Measurements from ENCODE around the gene PCNT.
"Not testable (repeated sequence)": the region's sequence is repeated elsewhere in the genome, so short reads cannot be mapped to it uniquely, and the experiment has no call there.

Gene PCNT

DNA sequence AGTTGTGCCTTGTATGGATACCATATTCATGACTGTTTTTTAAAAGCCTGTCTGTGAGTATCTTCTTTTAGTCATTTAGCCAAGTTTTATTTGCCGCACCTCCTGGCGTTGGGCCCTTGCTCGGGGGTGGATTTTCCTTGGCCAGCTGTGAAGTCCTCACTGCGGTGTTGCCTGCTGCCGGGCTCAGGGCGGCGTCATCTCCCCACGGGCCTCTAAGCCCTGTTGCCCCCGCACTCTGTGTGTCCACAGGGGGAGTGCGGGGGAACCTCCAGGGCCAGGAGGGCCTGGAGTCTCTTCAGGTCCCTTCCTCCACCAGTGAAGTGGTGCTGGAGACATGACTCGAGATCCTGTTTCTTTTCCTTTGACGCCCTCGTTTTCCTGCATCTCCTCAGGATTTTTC is 69.0 kb downstream of the PCNT start:
- Histone ChIP-seq H3K9ac (ENCODE audit: low read length) (no peak overlapping the region), H3K27ac (ENCODE audit: low read length) (no peak overlapping the region), H3K4me3 (ENCODE audit: low read length) (no peak overlapping the region), H3K27me3 (ENCODE audit: control insufficient read depth, insufficient read depth, low read length) (no peaks in the 10 kb centered on the region), H3K9me3 (ENCODE audit: control insufficient read depth, low read depth, low read length) (no peaks in the 10 kb centered on the region), H3K4me1 (ENCODE audit: control insufficient read depth, low read depth, low read length) (no peaks in the 10 kb centered on the region), H3K36me3 (ENCODE audit: control insufficient read depth, low read depth, low read length) (peaks cover 15% of the 10 kb centered on the region)

GRCh38 chr21:46393451-46393940 is 69.5 kb downstream of the PCNT start:
- Histone ChIP-seq H3K9me3 (ENCODE audit: control insufficient read depth, low read depth, low read length) (no peaks in the 10 kb centered on the region), H3K27me3 (ENCODE audit: control insufficient read depth, insufficient read depth, low read length) (no peaks in the 10 kb centered on the region), H3K27ac (ENCODE audit: low read length) (no peak overlapping the region), H3K4me3 (ENCODE audit: low read length) (no peak overlapping the region), H3K4me1 (ENCODE audit: control insufficient read depth, low read depth, low read length) (no peaks in the 10 kb centered on the region), H3K36me3 (ENCODE audit: control insufficient read depth, low read depth, low read length) (peaks cover 18% of the 10 kb centered on the region), H3K9ac (ENCODE audit: low read length) (no peak overlapping the region)

GRCh38 chr21:46393941-46394594 is 70.1 kb downstream of the PCNT start:
- H3K9ac ChIP-seq (ENCODE audit: low read length): no peak overlapping the region
- H3K27ac ChIP-seq (ENCODE audit: low read length): no peak overlapping the region
- H3K4me3 ChIP-seq (ENCODE audit: low read length): no peak overlapping the region
- no peaks in the 10 kb centered on the region for H3K9me3 ChIP-seq (ENCODE audit: control insufficient read depth, low read depth, low read length)
- no peaks in the 10 kb centered on the region for H3K27me3 ChIP-seq (ENCODE audit: control insufficient read depth, insufficient read depth, low read length)
- H3K4me1 ChIP-seq (ENCODE audit: control insufficient read depth, low read depth, low read length): no peaks in the 10 kb centered on the region
- H3K36me3 ChIP-seq (ENCODE audit: control insufficient read depth, low read depth, low read length): peaks cover 21% of the 10 kb centered on the region

- Histone ChIP-seq H3K4me1 (ENCODE audit: control insufficient read depth, low read depth, low read length) (no peaks in the 10 kb centered on the region), H3K36me3 (ENCODE audit: control insufficient read depth, low read depth, low read length) (peaks cover 24% of the 10 kb centered on the region), H3K27me3 (ENCODE audit: control insufficient read depth, insufficient read depth, low read length) (no peaks in the 10 kb centered on the region), H3K27ac (ENCODE audit: low read length) (no peak overlapping the region), H3K4me3 (ENCODE audit: low read length) (no peak overlapping the region), H3K9ac (ENCODE audit: low read length) (no peak overlapping the region), H3K9me3 (ENCODE audit: control insufficient read depth, low read depth, low read length) (no peaks in the 10 kb centered on the region)
Measured at GRCh38 chr21:46394595-46395104, 70.7 kb downstream of the PCNT start.

GRCh38 chr21:46397211-46397905 is 73.4 kb downstream of the PCNT start:
- no peaks in the 10 kb centered on the region for H3K9me3 ChIP-seq (ENCODE audit: control insufficient read depth, low read depth, low read length)
- no peaks in the 10 kb centered on the region for H3K27me3 ChIP-seq (ENCODE audit: control insufficient read depth, insufficient read depth, low read length)
- no peak overlapping the region for H3K4me3 ChIP-seq (ENCODE audit: low read length)
- H3K9ac ChIP-seq (ENCODE audit: low read length): no peak overlapping the region
- H3K36me3 ChIP-seq (ENCODE audit: control insufficient read depth, low read depth, low read length): peaks cover 30% of the 10 kb centered on the region
- no peaks in the 10 kb centered on the region for H3K4me1 ChIP-seq (ENCODE audit: control insufficient read depth, low read depth, low read length)
- no peak overlapping the region for H3K27ac ChIP-seq (ENCODE audit: low read length)

GRCh38 chr21:46397993-46398392 is 74.0 kb downstream of the PCNT start:
- Histone ChIP-seq H3K27ac (ENCODE audit: low read length) (no peak overlapping the region), H3K36me3 (ENCODE audit: control insufficient read depth, low read depth, low read length) (peaks cover 33% of the 10 kb centered on the region), H3K4me1 (ENCODE audit: control insufficient read depth, low read depth, low read length) (no peaks in the 10 kb centered on the region), H3K27me3 (ENCODE audit: control insufficient read depth, insufficient read depth, low read length) (no peaks in the 10 kb centered on the region), H3K4me3 (ENCODE audit: low read length) (no peak overlapping the region), H3K9ac (ENCODE audit: low read length) (no peak overlapping the region), H3K9me3 (ENCODE audit: control insufficient read depth, low read depth, low read length) (no peaks in the 10 kb centered on the region)

- no peaks in the 10 kb centered on the region for H3K27me3 ChIP-seq (ENCODE audit: control insufficient read depth, insufficient read depth, low read length)
- no peak overlapping the region for H3K4me3 ChIP-seq (ENCODE audit: low read length)
- no peaks in the 10 kb centered on the region for H3K4me1 ChIP-seq (ENCODE audit: control insufficient read depth, low read depth, low read length)
- H3K9ac ChIP-seq (ENCODE audit: low read length): no peak overlapping the region
- H3K9me3 ChIP-seq (ENCODE audit: control insufficient read depth, low read depth, low read length): no peaks in the 10 kb centered on the region
- H3K36me3 ChIP-seq (ENCODE audit: control insufficient read depth, low read depth, low read length): peaks cover 29% of the 10 kb centered on the region
- no peak overlapping the region for H3K27ac ChIP-seq (ENCODE audit: low read length)
Measured at GRCh38 chr21:46399129-46399528, 75.2 kb downstream of the PCNT start.

GRCh38 chr21:46399686-46400085 is 75.7 kb downstream of the PCNT start:
- H3K9me3 ChIP-seq (ENCODE audit: control insufficient read depth, low read depth, low read length): no peaks in the 10 kb centered on the region
- H3K36me3 ChIP-seq (ENCODE audit: control insufficient read depth, low read depth, low read length): peaks cover 32% of the 10 kb centered on the region
- H3K4me3 ChIP-seq (ENCODE audit: low read length): no peak overlapping the region
- H3K4me1 ChIP-seq (ENCODE audit: control insufficient read depth, low read depth, low read length): no peaks in the 10 kb centered on the region
- H3K9ac ChIP-seq (ENCODE audit: low read length): no peak overlapping the region
- H3K27me3 ChIP-seq (ENCODE audit: control insufficient read depth, insufficient read depth, low read length): no peaks in the 10 kb centered on the region
- H3K27ac ChIP-seq (ENCODE audit: low read length): no peak overlapping the region

DNA sequence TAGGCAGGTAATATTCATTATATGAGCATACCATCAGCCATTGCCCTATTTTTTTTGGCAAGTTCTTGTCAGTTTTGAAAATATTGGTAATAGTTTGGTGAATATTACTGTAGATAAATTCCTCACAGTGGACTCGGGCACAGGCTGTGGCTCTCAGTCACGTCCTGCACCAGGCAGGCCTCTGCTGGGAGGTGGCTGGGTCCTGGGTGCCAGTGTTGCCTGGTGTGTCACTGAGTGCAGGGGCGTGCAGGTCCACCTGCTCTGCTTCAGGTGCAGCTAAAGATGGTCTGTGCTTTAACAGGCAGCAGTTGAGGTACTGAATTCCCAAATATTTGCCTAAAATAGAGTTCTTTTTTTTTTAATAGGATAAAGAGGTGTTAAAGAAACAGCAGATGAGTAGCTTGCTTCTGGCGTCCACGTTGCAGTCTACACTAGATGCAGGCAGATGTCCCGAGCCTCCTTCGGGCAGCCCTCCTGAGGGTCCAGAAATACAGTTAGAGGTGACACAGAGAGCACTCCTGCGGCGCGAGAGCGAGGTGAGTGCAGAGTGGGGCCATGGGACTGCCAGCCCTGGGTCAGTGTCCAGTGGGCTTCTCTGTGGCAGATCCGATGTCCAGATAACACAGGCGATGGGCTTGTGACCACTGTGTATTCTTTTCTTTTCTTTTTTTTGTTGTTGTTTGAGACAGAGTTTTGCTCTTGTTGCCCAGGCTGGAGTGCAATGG is 77.4 kb downstream of the PCNT start:
- no peaks in the 10 kb centered on the region for H3K27me3 ChIP-seq (ENCODE audit: control insufficient read depth, insufficient read depth, low read length)
- H3K36me3 ChIP-seq (ENCODE audit: control insufficient read depth, low read depth, low read length): peaks cover 32% of the 10 kb centered on the region
- H3K4me3 ChIP-seq (ENCODE audit: low read length): no peak overlapping the region
- no peaks in the 10 kb centered on the region for H3K9me3 ChIP-seq (ENCODE audit: control insufficient read depth, low read depth, low read length)
- H3K4me1 ChIP-seq (ENCODE audit: control insufficient read depth, low read depth, low read length): no peaks in the 10 kb centered on the region
- no peak overlapping the region for H3K9ac ChIP-seq (ENCODE audit: low read length)
- H3K27ac ChIP-seq (ENCODE audit: low read length): no peak overlapping the region

DNA sequence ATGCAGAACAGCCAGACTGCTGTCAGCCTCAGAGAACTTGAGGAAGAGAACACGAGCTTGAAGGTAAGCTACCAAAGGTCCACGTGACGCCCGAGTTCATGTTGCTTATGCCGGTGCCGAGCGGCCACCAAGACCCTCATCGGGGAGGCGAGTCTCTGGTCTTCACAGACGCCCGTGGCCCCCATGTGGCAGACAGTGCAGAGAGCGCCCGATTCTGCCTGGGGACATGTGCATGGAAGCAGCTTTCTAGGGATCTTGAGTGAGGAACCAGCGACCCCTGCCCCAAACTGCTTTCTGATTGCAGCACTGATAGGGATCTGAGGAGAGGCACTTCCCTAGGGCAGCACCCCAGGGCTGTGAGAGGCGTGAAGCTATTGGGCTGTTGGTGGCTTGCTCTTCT is 78.5 kb downstream of the PCNT start:
- no peaks in the 10 kb centered on the region for H3K9me3 ChIP-seq (ENCODE audit: control insufficient read depth, low read depth, low read length)
- peaks cover 29% of the 10 kb centered on the region for H3K36me3 ChIP-seq (ENCODE audit: control insufficient read depth, low read depth, low read length)
- H3K27me3 ChIP-seq (ENCODE audit: control insufficient read depth, insufficient read depth, low read length): no peaks in the 10 kb centered on the region
- no peak overlapping the region for H3K27ac ChIP-seq (ENCODE audit: low read length)
- H3K9ac ChIP-seq (ENCODE audit: low read length): no peak overlapping the region
- H3K4me1 ChIP-seq (ENCODE audit: control insufficient read depth, low read depth, low read length): no peaks in the 10 kb centered on the region
- no peak overlapping the region for H3K4me3 ChIP-seq (ENCODE audit: low read length)

DNA sequence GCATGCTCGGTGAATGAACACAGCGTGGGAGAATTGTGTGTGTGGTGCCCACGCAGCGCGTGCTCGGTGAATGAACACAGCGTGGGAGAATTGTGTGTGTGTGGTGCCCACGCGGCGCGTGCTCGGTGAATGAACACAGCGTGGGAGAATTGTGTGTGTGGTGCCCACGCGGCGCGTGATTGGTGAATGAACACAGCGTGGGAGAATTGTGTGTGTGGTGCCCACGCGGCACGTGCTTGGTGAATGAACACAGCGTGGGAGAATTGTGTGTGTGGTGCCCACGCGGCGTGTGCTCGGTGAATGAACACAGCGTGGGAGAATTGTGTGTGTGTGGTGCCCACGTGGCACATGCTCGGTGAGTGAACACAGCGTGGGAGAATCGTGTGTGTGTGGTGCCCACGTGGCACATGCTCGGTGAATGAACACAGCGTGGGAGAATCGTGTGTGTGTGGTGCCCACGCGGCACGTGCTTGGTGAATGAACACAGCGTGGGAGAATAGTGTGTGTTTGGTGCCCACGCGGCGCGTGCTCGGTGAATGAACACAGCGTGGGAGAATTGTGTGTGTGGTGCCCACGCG is 79.4 kb downstream of the PCNT start:
- H3K9me3 ChIP-seq (ENCODE audit: control insufficient read depth, low read depth, low read length); H3K27me3 ChIP-seq (ENCODE audit: control insufficient read depth, insufficient read depth, low read length); H3K27ac ChIP-seq (ENCODE audit: low read length); H3K9ac ChIP-seq (ENCODE audit: low read length); H3K4me3 ChIP-seq (ENCODE audit: low read length); H3K4me1 ChIP-seq (ENCODE audit: control insufficient read depth, low read depth, low read length): not testable (repeated sequence)
- peaks cover 26% of the 10 kb centered on the region for H3K36me3 ChIP-seq (ENCODE audit: control insufficient read depth, low read depth, low read length)

Data from iPS-18a (cell line).